Measurements from ENCODE around the gene CRIP1.

Gene CRIP1

DNA sequence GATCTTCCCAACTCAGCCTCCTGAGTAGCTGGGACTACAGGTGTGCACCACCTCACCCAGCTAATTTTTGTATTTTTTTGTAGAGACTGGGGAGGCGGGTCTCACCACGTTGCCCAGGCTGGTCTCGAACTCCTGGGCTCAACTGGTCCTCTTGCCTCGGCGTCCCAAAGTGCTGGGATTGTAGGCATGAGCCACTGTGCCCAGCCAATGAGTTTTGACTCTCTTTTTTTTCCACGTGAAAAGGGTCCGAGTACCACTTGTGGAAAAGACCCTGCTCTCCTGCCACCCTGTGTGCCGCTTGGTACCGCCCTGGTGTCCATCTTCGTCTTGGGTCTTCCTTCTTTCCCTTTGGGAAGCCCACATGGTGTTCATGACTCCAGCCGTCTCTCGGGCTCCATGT, 21.9 kb downstream of the CRIP1 start:
- DNase-seq (ENCODE audit: low spot score) = no peak
- no peaks in the 10 kb centered on the region for H3K4me1 ChIP-seq (ENCODE audit: control insufficient read depth in 2 of 2, insufficient read depth in 1 of 2, low read depth in 1 of 2, low read length in 2 of 2)
- H2BK12ac ChIP-seq (ENCODE audit: low read length) = no peak overlapping the region
- H3K9ac ChIP-seq (ENCODE audit: low read depth, low read length, poor library complexity) = no peak overlapping the region
- no peak overlapping the region for H2AFZ ChIP-seq (ENCODE audit: low read length)
- no peaks in the 10 kb centered on the region for H3K36me3 ChIP-seq (replicated peaks in 1 of 2; ENCODE audit: control insufficient read depth in 2 of 2, insufficient read depth in 2 of 2, low read length in 2 of 2)
- no peak overlapping the region for H3K4ac ChIP-seq (ENCODE audit: low read length)
- H4K91ac ChIP-seq (ENCODE audit: low read depth, low read length, poor library complexity) = no peak overlapping the region
- no peak overlapping the region for H3K4me2 ChIP-seq (ENCODE audit: insufficient read depth, low read length, poor library complexity, severe bottlenecking)
- no peak overlapping the region for H3K18ac ChIP-seq (ENCODE audit: low read length)
- H4K8ac ChIP-seq (ENCODE audit: low read depth, low read length) = no peak overlapping the region
- no peak overlapping the region for H3K23ac ChIP-seq (ENCODE audit: low read depth, low read length, poor library complexity)
- H2BK120ac ChIP-seq (ENCODE audit: low read depth, low read length) = no peak overlapping the region
- no peak overlapping the region for H3K14ac ChIP-seq (ENCODE audit: low read length)
- peaks cover 0 to 2% of the 10 kb centered on the region in 2 donors for H3K9me3 ChIP-seq (replicated peaks in 1 of 2; ENCODE audit: control insufficient read depth in 2 of 2, insufficient read depth in 1 of 2, low read depth in 1 of 2, low read length in 2 of 2)
- H2AK5ac ChIP-seq (ENCODE audit: low read depth, low read length) = no peak overlapping the region
- no CpG with 5 or more reads among the region's 12 CpGs for WGBS, 2 donors (ENCODE audit: extremely low coverage in 2 of 2, insufficient read length in 2 of 2, insufficient replicate concordance in 1 of 2)
- no peak overlapping the region for H2BK15ac ChIP-seq (ENCODE audit: low read length)
- no peak overlapping the region for H2BK5ac ChIP-seq (ENCODE audit: low read length)
- no peak overlapping the region for H3K4me3 ChIP-seq (ENCODE audit: low read length in 2 of 2)
- H3K79me1 ChIP-seq (ENCODE audit: low read depth, low read length) = peaks cover 3% of the 10 kb centered on the region
- H3K27ac ChIP-seq (replicated peaks; ENCODE audit: low read length) = no peak overlapping the region
- peaks cover 0 to 33% (median 0%) of the 10 kb centered on the region in 3 experiments for H3K27me3 ChIP-seq (ENCODE audit: control insufficient read depth in 3 of 3, insufficient read depth in 3 of 3, low read depth in 1 of 3, low read length in 3 of 3)

DNA sequence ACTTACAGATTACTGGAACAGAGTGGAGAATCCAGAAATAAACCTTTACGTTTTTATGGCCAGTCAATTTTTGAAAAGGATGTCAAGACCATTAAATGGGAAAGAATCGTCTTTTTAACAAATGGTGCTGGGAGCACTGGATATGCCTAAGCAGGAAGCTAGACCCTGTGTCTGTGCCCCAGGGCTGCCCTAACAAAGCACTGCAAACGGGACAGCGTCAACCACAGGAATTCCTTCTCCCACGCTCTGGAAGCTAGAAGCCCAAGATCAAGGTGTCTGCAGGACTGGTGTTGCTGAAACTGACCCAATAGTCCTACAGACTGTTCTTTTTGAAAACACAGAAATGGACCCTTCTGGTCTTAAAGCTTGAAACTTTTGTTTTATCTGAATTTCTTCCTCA, 30.4 kb downstream of the CRIP1 start:
- H4K91ac ChIP-seq (ENCODE audit: low read depth, low read length, poor library complexity) = no peak overlapping the region
- no peak overlapping the region for H3K14ac ChIP-seq (ENCODE audit: low read length)
- no peak overlapping the region for H2BK120ac ChIP-seq (ENCODE audit: low read depth, low read length)
- WGBS, 2 donors (ENCODE audit: extremely low coverage in 2 of 2, insufficient read length in 2 of 2, insufficient replicate concordance in 1 of 2) = no CpG with 5 or more reads among the region's 5 CpGs
- no peak overlapping the region for H2BK15ac ChIP-seq (ENCODE audit: low read length)
- H3K4me3 ChIP-seq (ENCODE audit: low read length in 2 of 2) = no peak overlapping the region
- no peak overlapping the region for H2AK5ac ChIP-seq (ENCODE audit: low read depth, low read length)
- H3K79me1 ChIP-seq (ENCODE audit: low read depth, low read length) = no peaks in the 10 kb centered on the region
- no peak overlapping the region for H3K23ac ChIP-seq (ENCODE audit: low read depth, low read length, poor library complexity)
- H3K4me1 ChIP-seq (ENCODE audit: control insufficient read depth in 2 of 2, insufficient read depth in 1 of 2, low read depth in 1 of 2, low read length in 2 of 2) = no peaks in the 10 kb centered on the region
- no peak overlapping the region for H3K4ac ChIP-seq (ENCODE audit: low read length)
- no peak overlapping the region for H3K4me2 ChIP-seq (ENCODE audit: insufficient read depth, low read length, poor library complexity, severe bottlenecking)
- no peak overlapping the region for H2AFZ ChIP-seq (ENCODE audit: low read length)
- no peak overlapping the region for H3K27ac ChIP-seq (replicated peaks; ENCODE audit: low read length)
- H2BK12ac ChIP-seq (ENCODE audit: low read length) = no peak overlapping the region
- no peaks in the 10 kb centered on the region for H3K36me3 ChIP-seq (replicated peaks in 1 of 2; ENCODE audit: control insufficient read depth in 2 of 2, insufficient read depth in 2 of 2, low read length in 2 of 2)
- no peak overlapping the region for H4K8ac ChIP-seq (ENCODE audit: low read depth, low read length)
- no peak overlapping the region for H3K9ac ChIP-seq (ENCODE audit: low read depth, low read length, poor library complexity)
- no peak overlapping the region for H2BK5ac ChIP-seq (ENCODE audit: low read length)
- DNase-seq (ENCODE audit: low spot score) = no peak
- H3K27me3 ChIP-seq (ENCODE audit: control insufficient read depth in 3 of 3, insufficient read depth in 3 of 3, low read depth in 1 of 3, low read length in 3 of 3) = peaks cover 0 to 39% (median 0%) of the 10 kb centered on the region in 3 experiments
- no peak overlapping the region for H3K18ac ChIP-seq (ENCODE audit: low read length)
- peaks cover 2 to 6% of the 10 kb centered on the region in 2 donors for H3K9me3 ChIP-seq (replicated peaks in 1 of 2; ENCODE audit: control insufficient read depth in 2 of 2, insufficient read depth in 1 of 2, low read depth in 1 of 2, low read length in 2 of 2)

DNA sequence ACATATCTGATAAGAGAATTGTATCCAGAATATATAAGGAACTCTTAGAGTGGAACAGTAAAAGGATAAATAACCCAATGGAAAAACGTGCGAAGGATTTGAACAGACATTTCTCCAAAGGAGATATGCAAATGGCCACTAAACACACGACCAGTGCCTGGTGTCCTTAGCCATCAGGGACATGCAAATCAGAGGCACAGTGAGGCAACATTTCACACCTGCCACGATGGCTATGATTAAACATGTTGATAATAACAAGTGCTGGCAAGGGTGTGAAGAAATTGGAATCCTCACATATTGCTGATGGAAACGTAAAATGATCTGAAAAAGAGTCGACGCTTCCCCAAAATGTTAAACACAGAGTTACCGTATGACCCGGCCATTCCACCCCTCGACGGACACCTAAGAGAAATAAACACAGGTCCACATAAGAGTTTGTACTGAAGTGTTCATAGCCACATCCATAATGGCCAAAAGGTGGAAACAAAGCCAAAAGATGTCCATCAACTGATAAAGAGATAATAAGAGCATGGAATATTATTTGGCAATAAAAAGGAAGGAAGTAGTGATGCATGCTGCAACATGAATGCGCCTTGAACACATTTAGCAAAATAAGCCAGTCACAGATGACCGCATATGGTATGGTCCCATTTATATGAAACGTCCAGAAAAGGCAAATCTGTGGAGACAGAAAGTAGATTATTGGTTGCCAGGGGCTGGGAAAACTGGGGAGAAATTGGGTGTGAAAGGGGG, 33.4 kb downstream of the CRIP1 start:
- DNase-seq (ENCODE audit: low spot score) = no peak
- no peaks in the 10 kb centered on the region for H3K36me3 ChIP-seq (replicated peaks in 1 of 2; ENCODE audit: control insufficient read depth in 2 of 2, insufficient read depth in 2 of 2, low read length in 2 of 2)
- no peak overlapping the region for H2AK5ac ChIP-seq (ENCODE audit: low read depth, low read length)

DNA sequence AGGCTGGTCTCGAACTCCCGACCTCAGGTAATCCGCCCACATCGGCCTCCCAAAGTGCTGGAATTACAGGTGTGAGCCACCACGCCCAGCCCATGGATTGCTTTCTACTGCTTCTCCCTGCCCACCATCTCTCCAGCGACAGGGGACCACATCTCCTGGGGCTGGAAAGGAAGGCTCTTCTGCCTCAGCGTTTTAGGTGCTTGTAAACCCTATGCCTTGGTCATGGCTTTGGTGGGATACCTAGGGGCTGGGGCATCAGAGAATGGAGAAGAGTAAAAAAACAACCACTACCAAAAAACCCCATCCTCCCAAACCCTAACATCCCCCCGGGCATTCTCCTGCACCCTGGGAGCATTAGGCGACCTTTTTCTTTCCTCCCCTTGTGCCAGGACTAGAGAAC, 38.6 kb downstream of the CRIP1 start:
- H3K9ac ChIP-seq (ENCODE audit: low read depth, low read length, poor library complexity) = no peak overlapping the region
- no peak overlapping the region for H4K91ac ChIP-seq (ENCODE audit: low read depth, low read length, poor library complexity)
- no peak overlapping the region for H2BK5ac ChIP-seq (ENCODE audit: low read length)
- no peak for DNase-seq (ENCODE audit: low spot score)
- H3K27ac ChIP-seq (replicated peaks; ENCODE audit: low read length) = no peak overlapping the region
- H3K18ac ChIP-seq (ENCODE audit: low read length) = no peak overlapping the region
- H3K36me3 ChIP-seq (replicated peaks in 1 of 2; ENCODE audit: control insufficient read depth in 2 of 2, insufficient read depth in 2 of 2, low read length in 2 of 2) = no peaks in the 10 kb centered on the region
- no CpG with 5 or more reads among the region's 9 CpGs for WGBS, 2 donors (ENCODE audit: extremely low coverage in 2 of 2, insufficient read length in 2 of 2, insufficient replicate concordance in 1 of 2)
- no peak overlapping the region for H3K4me2 ChIP-seq (ENCODE audit: insufficient read depth, low read length, poor library complexity, severe bottlenecking)
- no peak overlapping the region for H4K8ac ChIP-seq (ENCODE audit: low read depth, low read length)
- H2AK5ac ChIP-seq (ENCODE audit: low read depth, low read length) = no peak overlapping the region
- H2AFZ ChIP-seq (ENCODE audit: low read length) = no peak overlapping the region
- H3K27me3 ChIP-seq (ENCODE audit: control insufficient read depth in 3 of 3, insufficient read depth in 3 of 3, low read depth in 1 of 3, low read length in 3 of 3) = peaks cover 0 to 20% (median 8%) of the 10 kb centered on the region in 3 experiments
- no peak overlapping the region for H3K23ac ChIP-seq (ENCODE audit: low read depth, low read length, poor library complexity)
- H3K4me1 ChIP-seq (ENCODE audit: control insufficient read depth in 2 of 2, insufficient read depth in 1 of 2, low read depth in 1 of 2, low read length in 2 of 2) = peaks cover 0 to 9% of the 10 kb centered on the region in 2 donors
- H2BK120ac ChIP-seq (ENCODE audit: low read depth, low read length) = no peak overlapping the region
- H2BK15ac ChIP-seq (ENCODE audit: low read length) = no peak overlapping the region
- H3K4me3 ChIP-seq (ENCODE audit: low read length in 2 of 2) = no peak overlapping the region
- H3K9me3 ChIP-seq (replicated peaks in 1 of 2; ENCODE audit: control insufficient read depth in 2 of 2, insufficient read depth in 1 of 2, low read depth in 1 of 2, low read length in 2 of 2) = peaks cover 0 to 4% of the 10 kb centered on the region in 2 donors
- peaks cover 4% of the 10 kb centered on the region for H3K79me1 ChIP-seq (ENCODE audit: low read depth, low read length)
- H2BK12ac ChIP-seq (ENCODE audit: low read length) = no peak overlapping the region
- H3K4ac ChIP-seq (ENCODE audit: low read length) = no peak overlapping the region
- no peak overlapping the region for H3K14ac ChIP-seq (ENCODE audit: low read length)

More for the DNA sequence above, 33.4 kb downstream of the CRIP1 start:
- Histone ChIP-seq H2BK15ac (ENCODE audit: low read length) (no peak overlapping the region), H3K23ac (ENCODE audit: low read depth, low read length, poor library complexity) (no peak overlapping the region), H3K4me2 (ENCODE audit: insufficient read depth, low read length, poor library complexity, severe bottlenecking) (no peak overlapping the region), H2BK12ac (ENCODE audit: low read length) (no peak overlapping the region), H3K79me1 (ENCODE audit: low read depth, low read length) (no peaks in the 10 kb centered on the region), H2BK120ac (ENCODE audit: low read depth, low read length) (no peak overlapping the region), H3K18ac (ENCODE audit: low read length) (no peak overlapping the region), H3K9ac (ENCODE audit: low read depth, low read length, poor library complexity) (no peak overlapping the region), H4K8ac (ENCODE audit: low read depth, low read length) (no peak overlapping the region), H3K4me1 (ENCODE audit: control insufficient read depth in 2 of 2, insufficient read depth in 1 of 2, low read depth in 1 of 2, low read length in 2 of 2) (no peaks in the 10 kb centered on the region), H3K14ac (ENCODE audit: low read length) (no peak overlapping the region), H3K9me3 (replicated peaks in 1 of 2; ENCODE audit: control insufficient read depth in 2 of 2, insufficient read depth in 1 of 2, low read depth in 1 of 2, low read length in 2 of 2) (peaks cover 2 to 6% of the 10 kb centered on the region in 2 donors), H3K27ac (replicated peaks; ENCODE audit: low read length) (no peak overlapping the region), H4K91ac (ENCODE audit: low read depth, low read length, poor library complexity) (no peak overlapping the region), H3K27me3 (ENCODE audit: control insufficient read depth in 3 of 3, insufficient read depth in 3 of 3, low read depth in 1 of 3, low read length in 3 of 3) (peaks cover 0 to 27% (median 4%) of the 10 kb centered on the region in 3 experiments), H3K4ac (ENCODE audit: low read length) (no peak overlapping the region), H2AFZ (ENCODE audit: low read length) (no peak overlapping the region), H2BK5ac (ENCODE audit: low read length) (no peak overlapping the region), H3K4me3 (ENCODE audit: low read length in 2 of 2) (no peak overlapping the region)
- no CpG with 5 or more reads among the region's 14 CpGs for WGBS, 2 donors (ENCODE audit: extremely low coverage in 2 of 2, insufficient read length in 2 of 2, insufficient replicate concordance in 1 of 2)

Measured in neuronal stem cell (in vitro differentiated cells).